T-helper 1 cell treated with Interleukin-12 subunit alpha and Interleukin-12 subunit beta and Interleukin-4 antibody, amounts not matched to agents 30 ng/mL and 1 ng/mL, for 36 hours (primary cell): ENCODE measurements around the gene CACNA1I. TPM values are rescaled to one million over a fixed set of nuclear protein-coding genes. Genes with fewer than 3 reads are reported as not detected.

ENCODE experiments used
- intact Hi-C: fragments of 100-400 bp; cut with micrococcal nuclease; formaldehyde crosslinking; loops from one replicate; pipeline ENCODE4 v1.15.1; 2024
- total RNA-seq: library from RNA; stranded (reverse); gene quantifications from 2 replicates; pipeline ENCODE4 v1.2.3, GENCODE V29; 2022

CACNA1I gene
- total RNA-seq, 1 donor from 2014 or later = 2.2 TPM

- intact Hi-C loops = no loop called here
Observed at GRCh38 chr22:39714321-39714720, 143.8 kb downstream of the CACNA1I start.

- intact Hi-C loops = no loop called here
Observed at GRCh38 chr22:39715778-39716495, 145.4 kb downstream of the CACNA1I start.

- intact Hi-C loops = no loop called here
Observed at GRCh38 chr22:39716534-39716933, 146.0 kb downstream of the CACNA1I start.

GRCh38 chr22:39717099-39717498, 146.5 kb downstream of the CACNA1I start:
- intact Hi-C loops = no loop called here

GRCh38 chr22:39718206-39718605, 147.7 kb downstream of the CACNA1I start:
- intact Hi-C loops = no loop called here

GRCh38 chr22:39718921-39719475, 148.4 kb downstream of the CACNA1I start:
- intact Hi-C loops = no loop called here

GRCh38 chr22:39719559-39720450, 149.3 kb downstream of the CACNA1I start:
- intact Hi-C loops = no loop called here

- intact Hi-C loops = no loop called here
Observed at GRCh38 chr22:39721206-39722031, 150.9 kb downstream of the CACNA1I start.

- intact Hi-C loops = no loop called here
Observed at GRCh38 chr22:39722032-39722325, 151.4 kb downstream of the CACNA1I start.

GRCh38 chr22:39722501-39722900, 151.9 kb downstream of the CACNA1I start:
- intact Hi-C loops = no loop called here

- intact Hi-C loops = no loop called here
Observed at GRCh38 chr22:39723463-39723862, 152.9 kb downstream of the CACNA1I start.

- intact Hi-C loops = no loop called here
Observed at GRCh38 chr22:39723899-39724351, 153.4 kb downstream of the CACNA1I start.

GRCh38 chr22:39724390-39724789, 153.8 kb downstream of the CACNA1I start:
- intact Hi-C loops = no loop called here

GRCh38 chr22:39724857-39725256, 154.3 kb downstream of the CACNA1I start:
- intact Hi-C loops = no loop called here

GRCh38 chr22:39725351-39726035, 154.9 kb downstream of the CACNA1I start:
- intact Hi-C loops = no loop called here

GRCh38 chr22:39727541-39727940, 157.0 kb downstream of the CACNA1I start:
- intact Hi-C loops = no loop called here

GRCh38 chr22:39728236-39728860, 157.8 kb downstream of the CACNA1I start:
- intact Hi-C loops = no loop called here

GRCh38 chr22:39729141-39729934, 158.8 kb downstream of the CACNA1I start:
- intact Hi-C loops = no loop called here

- intact Hi-C loops = no loop called here
Observed at GRCh38 chr22:39731481-39731880, 160.9 kb downstream of the CACNA1I start.
